HCT116 (cell line): Measurements from ENCODE around the gene NDUFA5.

Experiments
- EZH2 ChIP-seq: fragments of 200-600 bp; sonication (generic); IDR thresholded peaks from 2 replicates; pipeline ENCODE4 v1.6.1; 2017; ENCODE audit warnings: antibody characterized with exemption, mixed run types
- EZH2phosphoT487 ChIP-seq: fragments of 200-600 bp; IDR thresholded peaks from 2 replicates; pipeline ENCODE4 v1.6.1; 2018; ENCODE audit warnings: antibody characterized with exemption, borderline replicate concordance
- JUND ChIP-seq: IDR thresholded peaks from 2 replicates; pipeline ENCODE4 v1.6.1; 2012
- POLR2A ChIP-seq: IDR thresholded peaks from 2 replicates; pipeline ENCODE4 v1.7.0; 2011; ENCODE audit warnings: borderline replicate concordance; ENCODE audit not compliant: insufficient read depth, insufficient read length; ENCODE audit errors: extremely low read depth
- TF ChIP-seq, protein P1 (sequence below): IDR thresholded peaks from 2 replicates; pipeline ENCODE4 v1.6.1; 2012; ENCODE audit warnings: low read depth
- TF ChIP-seq, protein P2 (sequence below), 3 experiments: fragments of 200-600 bp in 1 of 3; sonication (generic) in 1 of 3; IDR thresholded peaks in 2 of 3; conservative IDR thresholded peaks in 1 of 3; 2 replicates each; pipeline ENCODE4 v1.5.1; 2012 to 2017; ENCODE audit warnings: low read depth in 2 of 3, low read length in 2 of 3, antibody characterized with exemption in 1 of 3, borderline replicate concordance in 1 of 3, control low read depth in 1 of 3, mild to moderate bottlenecking in 1 of 3, mixed read lengths in 1 of 3, mixed run types in 1 of 3, moderate library complexity in 1 of 3; ENCODE audit not compliant: insufficient read depth in 1 of 3

- TF ChIP-seq EZH2phosphoT487, result no peak
- TF ChIP-seq, protein P1, sequence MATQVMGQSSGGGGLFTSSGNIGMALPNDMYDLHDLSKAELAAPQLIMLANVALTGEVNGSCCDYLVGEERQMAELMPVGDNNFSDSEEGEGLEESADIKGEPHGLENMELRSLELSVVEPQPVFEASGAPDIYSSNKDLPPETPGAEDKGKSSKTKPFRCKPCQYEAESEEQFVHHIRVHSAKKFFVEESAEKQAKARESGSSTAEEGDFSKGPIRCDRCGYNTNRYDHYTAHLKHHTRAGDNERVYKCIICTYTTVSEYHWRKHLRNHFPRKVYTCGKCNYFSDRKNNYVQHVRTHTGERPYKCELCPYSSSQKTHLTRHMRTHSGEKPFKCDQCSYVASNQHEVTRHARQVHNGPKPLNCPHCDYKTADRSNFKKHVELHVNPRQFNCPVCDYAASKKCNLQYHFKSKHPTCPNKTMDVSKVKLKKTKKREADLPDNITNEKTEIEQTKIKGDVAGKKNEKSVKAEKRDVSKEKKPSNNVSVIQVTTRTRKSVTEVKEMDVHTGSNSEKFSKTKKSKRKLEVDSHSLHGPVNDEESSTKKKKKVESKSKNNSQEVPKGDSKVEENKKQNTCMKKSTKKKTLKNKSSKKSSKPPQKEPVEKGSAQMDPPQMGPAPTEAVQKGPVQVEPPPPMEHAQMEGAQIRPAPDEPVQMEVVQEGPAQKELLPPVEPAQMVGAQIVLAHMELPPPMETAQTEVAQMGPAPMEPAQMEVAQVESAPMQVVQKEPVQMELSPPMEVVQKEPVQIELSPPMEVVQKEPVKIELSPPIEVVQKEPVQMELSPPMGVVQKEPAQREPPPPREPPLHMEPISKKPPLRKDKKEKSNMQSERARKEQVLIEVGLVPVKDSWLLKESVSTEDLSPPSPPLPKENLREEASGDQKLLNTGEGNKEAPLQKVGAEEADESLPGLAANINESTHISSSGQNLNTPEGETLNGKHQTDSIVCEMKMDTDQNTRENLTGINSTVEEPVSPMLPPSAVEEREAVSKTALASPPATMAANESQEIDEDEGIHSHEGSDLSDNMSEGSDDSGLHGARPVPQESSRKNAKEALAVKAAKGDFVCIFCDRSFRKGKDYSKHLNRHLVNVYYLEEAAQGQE, result no peak
- TF ChIP-seq, protein P2, sequence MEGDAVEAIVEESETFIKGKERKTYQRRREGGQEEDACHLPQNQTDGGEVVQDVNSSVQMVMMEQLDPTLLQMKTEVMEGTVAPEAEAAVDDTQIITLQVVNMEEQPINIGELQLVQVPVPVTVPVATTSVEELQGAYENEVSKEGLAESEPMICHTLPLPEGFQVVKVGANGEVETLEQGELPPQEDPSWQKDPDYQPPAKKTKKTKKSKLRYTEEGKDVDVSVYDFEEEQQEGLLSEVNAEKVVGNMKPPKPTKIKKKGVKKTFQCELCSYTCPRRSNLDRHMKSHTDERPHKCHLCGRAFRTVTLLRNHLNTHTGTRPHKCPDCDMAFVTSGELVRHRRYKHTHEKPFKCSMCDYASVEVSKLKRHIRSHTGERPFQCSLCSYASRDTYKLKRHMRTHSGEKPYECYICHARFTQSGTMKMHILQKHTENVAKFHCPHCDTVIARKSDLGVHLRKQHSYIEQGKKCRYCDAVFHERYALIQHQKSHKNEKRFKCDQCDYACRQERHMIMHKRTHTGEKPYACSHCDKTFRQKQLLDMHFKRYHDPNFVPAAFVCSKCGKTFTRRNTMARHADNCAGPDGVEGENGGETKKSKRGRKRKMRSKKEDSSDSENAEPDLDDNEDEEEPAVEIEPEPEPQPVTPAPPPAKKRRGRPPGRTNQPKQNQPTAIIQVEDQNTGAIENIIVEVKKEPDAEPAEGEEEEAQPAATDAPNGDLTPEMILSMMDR (IDR thresholded peaks at IDR 0.05 in 2 of 3, conservative IDR thresholded peaks at IDR 0.05 in 1 of 3; ENCODE audit: borderline replicate concordance in 1 of 3, insufficient read depth in 1 of 3, low read depth in 2 of 3, low read length in 2 of 3), result no peak
- TF ChIP-seq POLR2A, result no peak
- TF ChIP-seq JUND, result no peak
- no peak for TF ChIP-seq EZH2
Measured at GRCh38 chr7:123569352-123570010, 11.9 kb upstream of the NDUFA5 start.
